ACC112 (cell line): ENCODE data around the gene ZNF318.
"Not testable (repeated sequence)": the region's sequence is repeated elsewhere in the genome, so short reads cannot be mapped to it uniquely, and the experiment has no call there.

Experiments
- H2AFZ ChIP-seq: fragments of 200-600 bp; sonication (generic); one replicate; pipeline ENCODE4 v1.6.0; 2017; ENCODE audit warnings: antibody characterized with exemption, low read length; ENCODE audit not compliant: unreplicated experiment
- H3K27ac ChIP-seq: fragments of 200-600 bp; sonication (generic); 2 replicates; pipeline ENCODE4 v1.5.1; 2014; ENCODE audit warnings: low read depth, mild to moderate bottlenecking, antibody characterized with exemption, low read length, moderate library complexity
- H3K27me3 ChIP-seq: fragments of 200-600 bp; sonication (generic); 2 replicates; pipeline ENCODE4 v1.6.1; 2014; ENCODE audit warnings: mild to moderate bottlenecking, antibody characterized with exemption, low read length, moderate library complexity, mixed read lengths; ENCODE audit not compliant: insufficient read depth
- H3K36me3 ChIP-seq: fragments of 200-600 bp; sonication (generic); 2 replicates; pipeline ENCODE4 v1.6.1; 2016; ENCODE audit warnings: mild to moderate bottlenecking, antibody characterized with exemption, low read length, moderate library complexity, mixed read lengths; ENCODE audit not compliant: insufficient read depth
- H3K4me1 ChIP-seq: fragments of 200-600 bp; sonication (generic); one replicate; pipeline ENCODE4 v1.6.1; 2016; ENCODE audit warnings: low read length, mixed read lengths; ENCODE audit not compliant: insufficient read depth, unreplicated experiment, control insufficient read depth
- H3K4me3 ChIP-seq: fragments of 200-600 bp; sonication (generic); 2 replicates; pipeline ENCODE4 v1.5.1; 2014; ENCODE audit warnings: mild to moderate bottlenecking, low read depth, low read length
- H3K79me2 ChIP-seq: fragments of 200-600 bp; sonication (generic); one replicate; pipeline ENCODE4 v1.6.0; 2016; ENCODE audit warnings: low read length; ENCODE audit not compliant: control insufficient read depth, unreplicated experiment, insufficient read depth

ZNF318 gene

DNA sequence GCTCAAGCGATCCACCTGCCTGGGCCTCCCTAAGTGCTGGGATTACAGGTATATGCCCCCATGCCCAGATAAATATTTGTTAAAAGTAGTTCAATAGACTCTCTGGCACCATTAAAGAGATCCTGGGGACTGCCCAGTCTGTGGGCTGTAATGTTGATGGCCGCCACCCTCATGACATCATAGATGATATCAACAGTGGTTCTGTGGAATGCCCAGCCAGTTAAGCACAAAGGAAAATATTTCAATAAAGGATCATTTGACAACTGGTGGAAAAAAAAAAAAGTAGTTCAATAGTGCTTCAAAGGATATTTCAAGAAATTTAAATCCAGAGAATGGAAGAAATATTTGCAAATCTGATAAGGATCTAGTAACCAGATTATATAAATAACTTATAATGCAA lies 59.3 kb downstream of the ZNF318 start:
- Histone ChIP-seq H3K27ac (no peak overlapping the region), H2AFZ (no peak overlapping the region), H3K36me3 (no peaks in the 10 kb centered on the region), H3K27me3 (peaks cover 16% of the 10 kb centered on the region), H3K4me3 (no peak overlapping the region), H3K4me1 (peaks cover 12% of the 10 kb centered on the region), H3K79me2 (no peaks in the 10 kb centered on the region)

DNA sequence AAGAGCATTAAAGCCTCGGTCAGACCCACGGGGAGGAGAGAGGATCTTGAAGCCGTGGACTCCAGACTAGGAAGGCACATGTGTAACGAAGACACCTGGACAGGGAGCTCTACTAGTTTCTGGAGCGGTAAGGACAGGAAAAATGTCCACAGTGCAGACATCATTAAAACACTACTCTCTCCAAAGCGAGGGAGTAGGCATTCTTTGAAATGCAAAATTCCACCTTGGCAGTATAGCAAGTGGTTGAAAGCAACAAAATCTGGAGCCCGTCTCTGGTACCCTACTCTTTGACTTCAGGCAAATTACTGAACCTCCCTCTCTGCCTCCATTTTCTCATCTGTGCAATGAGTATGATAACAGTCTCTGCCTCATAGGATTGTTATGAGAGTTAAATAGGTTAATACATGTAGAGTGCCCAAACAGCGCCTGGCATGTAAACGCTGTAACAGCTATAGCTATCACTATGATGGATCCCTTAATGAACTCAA lies 60.4 kb downstream of the ZNF318 start:
- Histone ChIP-seq H3K4me1 (peaks cover 12% of the 10 kb centered on the region), H3K27ac (no peak overlapping the region), H3K36me3 (no peaks in the 10 kb centered on the region), H3K79me2 (no peaks in the 10 kb centered on the region), H3K4me3 (peak overlapping the region; percentile 63), H2AFZ (peak overlapping the region; percentile 61), H3K27me3 (peaks cover 8% of the 10 kb centered on the region)

DNA sequence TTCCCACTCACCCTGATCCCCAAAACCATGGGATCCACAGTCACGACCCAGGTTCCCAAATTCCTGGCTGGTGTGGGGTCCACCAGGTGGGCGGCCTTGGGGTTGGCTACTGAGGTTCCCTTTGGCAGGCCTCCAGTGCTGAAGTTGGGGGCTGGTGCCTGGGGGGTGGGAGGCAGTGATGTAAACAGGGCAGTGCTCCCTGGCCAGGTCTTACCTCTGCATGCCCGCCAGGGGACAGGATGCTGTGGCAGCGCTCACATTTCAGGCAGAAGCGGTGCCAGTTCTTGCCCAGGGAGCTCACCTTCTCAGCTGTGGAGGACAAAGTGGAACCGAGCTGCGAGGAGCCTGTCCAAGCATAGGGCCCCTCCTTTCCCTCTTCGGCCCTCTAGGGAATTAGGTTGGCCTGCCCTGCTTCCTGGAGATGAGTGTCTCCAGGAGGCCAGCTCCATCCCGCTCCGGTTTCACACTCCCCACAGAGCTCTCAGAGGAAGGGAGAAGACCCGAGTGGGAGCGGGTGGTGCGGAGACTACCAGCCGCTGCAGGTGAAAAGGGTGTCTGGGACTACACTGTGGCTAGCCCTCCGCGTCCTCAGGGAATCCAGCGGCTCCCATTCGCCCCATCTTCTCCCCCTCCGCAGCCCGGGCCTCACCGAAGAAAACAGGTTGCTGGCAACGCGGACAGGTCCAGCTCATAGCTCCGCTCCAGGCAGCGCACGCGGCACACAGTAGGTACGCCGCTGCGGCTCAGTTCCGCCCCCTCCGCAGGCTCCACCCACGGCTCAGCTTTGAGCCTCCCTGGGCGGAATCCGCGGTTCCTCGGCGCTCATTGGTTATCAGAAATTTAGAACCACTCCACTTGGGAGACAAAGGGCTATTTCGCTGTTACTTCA lies 61.1 kb downstream of the ZNF318 start, which contains the start of gene CRIP3:
Gene CRIP3, minus strand, starts transcription at position 726 of the 889 bp plus-strand sequence. Its CDS starts 34 bp downstream, at position 692.
- Histone ChIP-seq H3K27ac (no peak within 1 kb of the TSS), H3K4me1 (peaks cover 12% of the 10 kb centered on the region), H3K27me3 (peaks cover 3% of the 10 kb centered on the region; the same call in 1 of the 2 replicates), H3K79me2 (no peaks in the 10 kb centered on the region), H3K36me3 (no peaks in the 10 kb centered on the region), H3K4me3 (peak within 1 kb of the TSS; percentile 63), H2AFZ (peak within 1 kb of the TSS; percentile 61)

DNA sequence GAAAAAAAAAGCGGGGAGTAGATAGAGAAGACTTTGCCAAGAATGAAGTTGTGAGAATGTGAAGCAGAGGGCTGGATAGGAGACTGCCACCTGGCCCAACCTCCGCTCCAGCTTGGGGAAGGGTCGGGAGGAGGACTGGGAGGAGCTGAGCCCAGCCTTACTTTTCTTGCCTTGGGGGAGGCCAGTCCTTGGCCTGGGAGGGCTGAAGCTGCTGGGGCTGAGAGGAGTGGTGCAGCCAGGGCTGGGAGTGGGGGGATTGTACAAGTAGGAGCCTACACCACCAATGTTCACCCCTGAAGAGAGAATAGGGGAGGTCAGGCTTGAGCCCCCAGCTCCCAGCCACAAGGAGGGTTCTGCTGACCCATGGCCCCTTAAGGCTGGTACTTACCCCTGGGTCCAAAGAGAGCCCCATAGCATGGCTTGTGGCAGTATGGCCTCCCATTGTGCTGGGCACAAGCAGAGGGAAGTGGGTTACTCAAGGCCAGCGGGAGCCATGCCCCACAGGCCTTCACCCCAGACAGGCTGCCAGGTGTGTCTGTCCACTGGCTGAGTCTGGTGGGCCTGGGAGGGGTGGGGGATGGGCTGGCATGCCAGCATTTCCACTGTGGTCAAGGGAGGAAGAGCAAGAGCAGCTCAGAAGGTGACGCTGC lies 61.9 kb downstream of the ZNF318 start:
- H3K4me3 ChIP-seq, result no peak overlapping the region
- no peak overlapping the region for H3K27ac ChIP-seq
- H3K79me2 ChIP-seq, result no peaks in the 10 kb centered on the region
- H3K36me3 ChIP-seq, result no peaks in the 10 kb centered on the region
- no peak overlapping the region for H2AFZ ChIP-seq
- H3K4me1 ChIP-seq, result peaks cover 12% of the 10 kb centered on the region
- no peaks in the 10 kb centered on the region for H3K27me3 ChIP-seq

DNA sequence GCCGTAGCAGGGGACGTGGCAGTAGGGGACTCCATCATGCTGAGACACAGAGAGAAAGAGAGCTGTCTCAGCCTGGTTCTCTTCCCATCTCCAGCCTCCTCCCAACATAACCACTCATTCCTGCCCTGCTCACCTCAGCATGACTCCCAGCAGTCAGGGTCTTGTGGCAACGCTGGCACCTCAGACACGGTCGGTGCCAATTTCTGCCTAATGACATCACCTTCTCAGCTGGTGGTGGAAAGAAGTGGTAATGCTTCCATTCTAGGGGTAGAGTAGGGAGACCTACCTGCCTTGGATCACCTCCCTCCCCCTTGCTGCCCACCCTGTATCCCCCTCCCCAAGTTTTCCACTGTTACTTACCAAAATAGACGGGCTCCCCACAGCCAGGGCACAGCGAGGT lies 63.4 kb downstream of the ZNF318 start:
- Histone ChIP-seq H3K27ac (no peak overlapping the region), H3K79me2 (no peaks in the 10 kb centered on the region), H2AFZ (no peak overlapping the region), H3K4me1 (peaks cover 12% of the 10 kb centered on the region), H3K36me3 (no peaks in the 10 kb centered on the region), H3K4me3 (no peak overlapping the region), H3K27me3 (no peaks in the 10 kb centered on the region)

- Histone ChIP-seq H3K36me3 (no peaks in the 10 kb centered on the region), H3K79me2 (no peaks in the 10 kb centered on the region), H3K4me3 (no peak overlapping the region), H3K27ac (no peak overlapping the region), H2AFZ (no peak overlapping the region), H3K4me1 (peaks cover 12% of the 10 kb centered on the region), H3K27me3 (peaks cover 3% of the 10 kb centered on the region; the same call in 1 of the 2 replicates)
Observed at GRCh38 chr6:43304882-43305281, 64.6 kb downstream of the ZNF318 start.

DNA sequence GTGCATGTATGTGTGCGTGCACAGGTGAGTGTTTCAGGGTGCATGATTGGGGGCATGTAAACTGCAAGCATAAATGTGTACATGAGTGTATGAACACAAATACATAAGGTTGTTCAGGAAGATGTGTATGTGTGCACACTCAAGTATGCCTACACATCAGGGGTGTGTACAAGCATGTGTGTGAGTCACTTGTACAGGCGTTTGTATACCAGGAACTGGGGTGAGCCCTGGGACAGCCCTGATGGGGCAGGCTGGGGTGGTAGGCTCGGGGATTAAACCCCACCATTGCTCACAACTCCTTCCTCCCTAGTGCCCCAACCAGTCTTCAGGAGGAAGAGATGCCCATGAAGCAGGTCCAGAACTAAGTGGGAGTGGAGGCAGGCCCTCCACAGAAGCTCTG lies 65.1 kb downstream of the ZNF318 start:
- Histone ChIP-seq H3K4me1 (peaks cover 12% of the 10 kb centered on the region), H3K27me3 (peaks cover 7% of the 10 kb centered on the region; the same call in 1 of the 2 replicates), H2AFZ (no peak overlapping the region), H3K79me2 (no peaks in the 10 kb centered on the region), H3K4me3 (no peak overlapping the region), H3K27ac (no peak overlapping the region), H3K36me3 (no peaks in the 10 kb centered on the region)

- H2AFZ ChIP-seq, result no peak overlapping the region
- no peak overlapping the region for H3K4me3 ChIP-seq
- peaks cover 11% of the 10 kb centered on the region for H3K27me3 ChIP-seq
- H3K27ac ChIP-seq, result no peak overlapping the region
- peaks cover 7% of the 10 kb centered on the region for H3K4me1 ChIP-seq
- no peaks in the 10 kb centered on the region for H3K36me3 ChIP-seq
- no peaks in the 10 kb centered on the region for H3K79me2 ChIP-seq
Observed at GRCh38 chr6:43303751-43304331, 65.6 kb downstream of the ZNF318 start.

DNA sequence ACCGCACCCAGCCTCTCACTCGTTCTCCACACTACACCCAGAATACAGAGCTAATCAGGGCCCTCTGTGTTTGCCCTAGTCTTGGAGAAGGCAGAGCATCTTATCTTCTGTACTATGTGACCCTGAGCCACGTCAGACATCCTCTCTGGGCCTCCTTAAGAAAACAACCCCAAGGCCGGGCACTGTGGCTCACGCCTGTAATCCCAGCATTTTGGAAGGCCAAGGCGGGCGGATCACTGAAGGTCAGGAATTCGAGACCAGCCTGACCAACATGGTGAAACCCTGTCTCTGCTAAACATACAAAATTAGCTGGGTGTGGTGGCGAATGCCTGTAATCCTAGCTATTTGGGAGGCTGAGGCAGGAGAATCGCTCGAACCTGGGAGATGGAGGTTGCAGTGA lies 66.4 kb downstream of the ZNF318 start:
- not testable (repeated sequence) for H3K4me3 ChIP-seq, H2AFZ ChIP-seq, H3K4me1 ChIP-seq, H3K36me3 ChIP-seq, H3K27ac ChIP-seq, H3K79me2 ChIP-seq
- peaks cover 11% of the 10 kb centered on the region for H3K27me3 ChIP-seq

GRCh38 chr6:43302126-43302525 lies 67.3 kb downstream of the ZNF318 start:
- no peak overlapping the region for H2AFZ ChIP-seq
- H3K4me3 ChIP-seq, result no peak overlapping the region
- H3K27me3 ChIP-seq, result peaks cover 11% of the 10 kb centered on the region
- H3K27ac ChIP-seq, result no peak overlapping the region
- no peaks in the 10 kb centered on the region for H3K36me3 ChIP-seq
- no peaks in the 10 kb centered on the region for H3K4me1 ChIP-seq
- no peaks in the 10 kb centered on the region for H3K79me2 ChIP-seq
